Stimulated activated CD4-positive, alpha-beta T cell treated with anti-CD3 and anti-CD28 coated beads, Interleukin-1b, Interleukin-23, amount 100 ng/mL, for 4 hours (primary cell): ENCODE results near the gene CPNE4.
"Not testable (repeated sequence)": the region's sequence is repeated elsewhere in the genome, so short reads cannot be mapped to it uniquely, and the experiment has no call there.

ENCODE experiments used
- DNase-seq, 2 donors: peaks; one replicate each; pipeline ENCODE4 v3.0.0-alpha.2; 2020; ENCODE audit warnings: low read depth in 2 of 2

Gene CPNE4

DNA sequence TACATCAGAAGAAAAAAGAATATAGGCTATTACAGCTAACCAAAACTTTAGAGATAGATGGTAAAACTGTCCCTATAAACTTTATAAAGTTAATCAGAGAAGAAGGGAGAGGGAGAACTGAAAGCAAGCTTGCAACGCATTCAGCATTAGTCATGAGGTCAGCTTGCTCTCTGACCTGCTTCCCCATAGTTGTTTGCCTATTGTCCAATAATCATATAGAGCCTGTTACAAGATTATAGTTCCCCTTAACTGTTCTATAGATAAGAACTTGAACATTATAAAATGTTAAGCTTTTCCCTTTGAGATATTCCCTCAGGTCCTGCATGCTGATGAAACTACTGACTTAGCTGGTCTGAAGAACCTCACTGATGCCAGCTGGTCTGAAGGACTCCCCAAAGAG, 74.5 kb downstream of the CPNE4 start:
- DNase-seq, result no peak

DNA sequence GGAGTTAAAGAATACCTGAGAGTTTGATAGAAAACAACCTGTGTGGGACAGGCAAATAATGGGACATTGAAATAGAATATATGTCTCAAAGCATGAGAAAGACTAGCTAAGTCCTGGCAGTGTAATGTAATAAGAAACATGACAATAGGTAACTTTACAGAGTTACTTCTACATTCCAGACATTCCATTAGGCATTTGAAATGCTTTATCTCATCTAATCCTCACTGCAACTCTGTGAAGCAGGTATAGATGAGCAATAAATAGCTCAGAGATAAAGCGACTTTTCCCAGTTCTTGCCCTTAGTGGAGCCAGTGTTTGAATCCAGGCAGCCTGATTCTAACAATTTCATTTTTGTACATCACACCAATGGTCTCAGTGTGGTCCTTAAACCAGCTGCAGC, 76.8 kb downstream of the CPNE4 start:
- DNase-seq, result no peak

- DNase-seq, result no peak
Observed at GRCh38 chr3:131957511-131957910, 77.3 kb downstream of the CPNE4 start.

- DNase-seq, result no peak
Observed at GRCh38 chr3:131948806-131949205, 86.0 kb downstream of the CPNE4 start.

DNA sequence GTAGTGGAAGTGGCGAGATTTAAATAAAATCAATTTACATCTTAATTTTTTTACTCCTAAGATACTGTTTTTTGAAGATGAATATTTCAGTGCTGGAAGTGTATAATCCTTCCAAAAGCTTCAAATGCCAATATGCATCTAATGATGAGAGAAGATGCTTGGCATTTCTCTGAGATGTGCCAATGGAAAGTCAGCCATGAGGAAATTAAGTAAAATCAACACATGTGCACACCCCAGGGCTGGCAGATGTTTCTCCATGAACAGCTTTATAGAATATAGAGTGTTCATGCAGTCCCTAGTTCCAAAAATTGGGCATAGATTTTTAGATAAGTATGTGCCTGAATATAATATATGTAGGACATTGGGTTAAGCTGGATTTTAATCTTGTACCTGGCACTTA, 90.1 kb downstream of the CPNE4 start:
- DNase-seq, result no peak

DNA sequence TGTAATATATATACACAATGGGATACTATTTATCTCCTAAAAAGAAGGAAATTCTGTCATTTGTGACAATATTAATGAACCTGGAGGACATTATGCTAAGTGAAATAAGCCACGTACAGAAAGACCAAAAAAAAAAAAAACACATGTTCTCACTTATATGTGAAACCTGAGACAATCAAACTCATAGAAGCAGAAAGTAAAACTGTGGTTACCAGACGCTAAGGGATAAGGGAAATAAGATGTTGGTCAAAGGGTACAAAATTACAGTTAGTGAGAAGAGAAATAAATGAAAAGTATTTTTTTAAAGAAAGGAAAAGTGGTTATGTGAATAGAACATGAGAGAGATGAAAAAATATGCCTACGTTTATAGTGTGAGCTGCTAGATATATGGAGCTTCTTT, 101.1 kb downstream of the CPNE4 start:
- no peak for DNase-seq

DNA sequence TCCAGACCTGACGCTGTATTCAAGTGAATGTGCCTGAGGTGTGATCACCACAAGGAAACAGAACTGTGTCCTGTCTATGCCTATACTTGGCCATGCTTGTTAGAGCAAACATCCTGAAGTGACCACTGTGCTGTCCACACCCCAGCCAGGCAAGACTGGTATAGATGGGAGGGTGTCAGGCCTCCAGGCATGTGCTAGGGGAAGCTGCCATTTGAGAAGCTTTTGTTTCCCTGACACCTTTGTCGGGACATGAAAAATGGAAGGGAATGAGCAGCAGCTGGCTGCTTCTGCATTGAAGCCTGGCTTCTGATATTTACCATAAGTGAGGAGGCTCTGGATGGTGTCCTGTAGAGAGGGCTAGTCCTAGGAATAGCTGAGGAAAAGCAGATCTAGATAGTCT, 106.2 kb downstream of the CPNE4 start:
- no peak for DNase-seq

GRCh38 chr3:131925571-131925970, 109.2 kb downstream of the CPNE4 start:
- DNase-seq, result no peak

DNA sequence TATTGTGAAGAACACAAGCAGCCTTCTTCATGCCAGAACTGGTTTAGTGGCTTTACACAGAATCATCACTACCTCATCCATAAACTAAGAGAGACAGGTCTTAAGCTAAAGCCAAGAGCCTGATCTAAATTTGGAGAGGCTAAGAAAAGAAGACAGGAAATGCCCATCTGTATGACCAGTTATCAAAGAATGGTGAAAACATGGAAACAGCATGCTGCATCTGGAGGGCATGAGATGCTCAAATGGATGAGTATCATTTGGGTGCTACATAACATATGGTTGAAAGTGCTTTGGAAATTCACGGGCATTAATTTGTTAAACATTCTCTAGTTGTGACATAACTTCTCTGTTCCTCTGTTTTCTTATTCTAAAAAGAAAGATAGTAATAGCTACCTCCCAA, 112.5 kb downstream of the CPNE4 start:
- no peak for DNase-seq

DNA sequence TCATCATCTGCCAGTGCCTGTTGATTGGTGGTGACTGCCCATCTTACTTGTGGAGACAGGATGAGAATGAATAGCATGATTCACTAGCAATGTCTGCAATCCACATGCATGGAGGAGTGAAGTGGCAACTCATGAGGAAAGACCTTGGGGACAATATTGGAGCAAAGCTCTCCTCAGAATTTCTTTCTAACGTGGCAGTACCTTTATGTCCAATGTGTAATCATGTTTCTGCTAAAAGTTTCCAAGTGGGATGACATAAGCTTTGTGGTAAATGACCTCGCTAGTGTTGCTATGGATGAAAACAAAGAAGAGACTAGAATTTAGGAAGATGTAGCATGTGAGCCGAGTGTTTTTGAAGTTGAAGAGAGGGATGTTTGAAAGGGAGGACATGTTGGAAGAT, 117.8 kb downstream of the CPNE4 start:
- DNase-seq, result no peak

DNA sequence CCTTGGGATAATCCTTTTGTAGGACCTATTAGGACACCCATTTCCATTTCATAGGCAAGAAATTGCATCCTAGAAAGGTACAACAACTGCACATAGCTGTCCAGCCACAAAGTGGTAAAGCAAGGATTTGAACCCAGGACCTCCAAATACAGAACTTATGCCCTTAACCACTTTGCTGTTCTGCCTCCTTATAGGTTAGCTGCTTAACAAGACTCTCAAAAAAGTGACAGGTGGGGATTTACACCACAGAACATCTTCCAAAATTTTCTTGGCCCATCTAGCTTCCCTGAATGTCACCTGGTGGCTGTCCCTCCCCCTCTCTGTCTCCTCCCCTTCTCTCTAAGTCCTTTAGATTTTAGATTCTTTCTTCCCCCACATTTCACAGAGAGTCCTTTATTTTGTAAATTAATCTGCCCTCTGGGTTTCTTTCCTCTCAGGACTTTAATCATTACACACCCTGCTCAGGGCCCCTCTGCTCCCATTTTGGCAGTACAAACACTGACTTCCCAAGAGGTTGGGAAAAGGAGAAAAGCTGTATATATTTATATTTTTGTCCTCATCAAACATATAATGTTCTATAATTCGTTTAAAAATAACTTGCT, 120.6 kb downstream of the CPNE4 start:
- DNase-seq, result no peak

DNA sequence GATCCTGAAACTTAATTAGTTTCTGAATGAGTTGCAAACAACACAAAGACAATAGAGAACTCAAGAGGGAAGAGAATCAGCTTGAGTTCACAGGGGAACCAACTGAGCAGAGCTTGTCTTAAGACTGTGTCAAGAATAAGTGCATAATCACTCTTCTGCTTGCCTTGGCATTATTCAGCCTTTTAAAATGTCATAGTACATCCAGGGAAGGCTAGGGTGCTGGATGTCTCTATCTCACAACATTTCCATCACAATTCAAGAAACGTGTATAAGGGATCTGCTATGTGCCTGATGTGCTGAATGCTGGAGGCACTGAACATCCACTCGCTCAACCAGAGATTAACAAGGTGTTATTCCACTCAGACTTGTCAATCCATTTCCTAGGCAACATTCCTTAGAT, 122.6 kb downstream of the CPNE4 start:
- no peak for DNase-seq

DNA sequence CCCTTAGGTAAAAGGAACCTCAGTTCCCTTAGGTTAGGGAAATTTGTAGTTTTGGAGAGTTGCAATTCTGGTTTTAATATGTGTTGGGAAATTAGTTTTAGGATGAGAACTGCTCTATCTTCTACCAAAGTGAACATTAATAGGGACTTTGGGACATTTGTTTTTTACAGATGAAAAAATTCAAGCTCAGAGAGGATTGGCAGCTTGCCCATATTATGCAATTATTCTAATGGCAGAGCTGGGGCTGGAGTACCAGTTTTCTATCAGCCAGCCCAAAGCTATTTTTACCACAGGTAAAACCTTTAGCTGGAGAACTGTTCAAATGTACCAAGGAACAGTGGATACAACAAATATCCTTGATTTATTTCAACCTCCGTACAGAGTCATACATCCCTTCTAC, 127.0 kb downstream of the CPNE4 start:
- no peak for DNase-seq

DNA sequence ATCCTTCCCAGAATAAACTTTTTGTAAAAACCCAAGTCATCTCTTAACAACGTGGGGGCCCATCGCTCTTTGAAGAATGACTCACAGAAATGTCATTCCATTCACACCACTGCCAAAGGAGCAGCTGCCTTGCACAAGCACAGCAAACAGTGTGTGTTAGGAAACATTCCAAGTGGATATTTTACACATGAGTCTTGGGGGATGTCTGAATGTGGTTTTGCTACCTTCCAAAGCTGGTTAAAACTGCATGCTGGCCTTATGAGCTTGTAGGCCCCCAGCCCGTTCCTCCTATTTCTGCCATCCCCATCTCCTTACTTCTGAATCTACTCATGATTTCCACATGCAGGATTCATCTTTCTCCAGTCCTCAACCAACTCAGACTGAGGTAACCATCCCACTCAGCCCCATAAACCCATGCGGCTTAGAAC, 130.8 kb downstream of the CPNE4 start:
- DNase-seq, result no peak

- no peak for DNase-seq
Observed at GRCh38 chr3:131901686-131902085, 133.1 kb downstream of the CPNE4 start.

- DNase-seq, result no peak
Observed at GRCh38 chr3:131900891-131901290, 133.9 kb downstream of the CPNE4 start.

GRCh38 chr3:131899021-131899420, 135.8 kb downstream of the CPNE4 start:
- DNase-seq, result no peak

DNA sequence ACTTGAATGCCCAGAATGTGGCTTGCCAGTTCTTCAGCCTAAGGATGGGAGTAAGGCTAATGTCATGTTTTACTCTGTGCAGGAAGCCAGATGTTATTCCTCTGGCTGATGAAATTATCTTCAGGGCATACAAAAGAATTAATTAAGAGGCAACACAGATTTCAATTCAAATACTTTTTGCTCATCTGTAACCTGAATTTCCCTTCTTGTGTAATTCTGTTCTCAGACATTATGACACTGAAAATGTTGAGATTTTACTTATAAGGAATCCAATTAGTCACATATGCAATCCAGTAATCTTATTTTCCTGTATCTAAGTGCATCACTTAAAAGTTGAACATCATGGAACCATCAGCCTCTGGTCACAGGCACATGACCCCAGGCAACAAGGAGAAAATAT, 136.5 kb downstream of the CPNE4 start:
- DNase-seq, result no peak

GRCh38 chr3:131896285-131896684, 138.5 kb downstream of the CPNE4 start:
- DNase-seq, result no peak

GRCh38 chr3:131895766-131896165, 139.0 kb downstream of the CPNE4 start:
- no peak for DNase-seq

GRCh38 chr3:131892331-131892730, 142.5 kb downstream of the CPNE4 start:
- DNase-seq, result no peak

DNA sequence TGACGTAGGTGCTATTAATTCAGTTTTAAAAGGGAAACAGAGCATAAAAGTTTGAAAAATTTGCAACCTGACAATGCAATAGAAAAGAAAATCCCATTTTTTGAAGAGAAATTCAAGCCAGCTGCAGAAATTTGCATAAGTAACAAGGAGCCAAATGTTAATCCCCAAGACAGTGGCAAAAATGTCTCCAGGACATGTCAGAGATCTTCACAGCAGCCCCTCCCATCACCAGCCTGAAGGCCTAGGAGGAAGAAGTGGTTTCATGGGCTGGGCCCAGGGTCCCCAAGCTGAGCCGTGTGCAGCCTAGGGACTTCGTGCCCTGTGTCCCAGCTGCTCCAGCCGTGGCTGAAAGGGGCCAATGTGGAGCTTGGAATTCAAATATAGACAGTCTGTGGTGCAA, 148.9 kb downstream of the CPNE4 start:
- DNase-seq, result not testable (repeated sequence)

DNA sequence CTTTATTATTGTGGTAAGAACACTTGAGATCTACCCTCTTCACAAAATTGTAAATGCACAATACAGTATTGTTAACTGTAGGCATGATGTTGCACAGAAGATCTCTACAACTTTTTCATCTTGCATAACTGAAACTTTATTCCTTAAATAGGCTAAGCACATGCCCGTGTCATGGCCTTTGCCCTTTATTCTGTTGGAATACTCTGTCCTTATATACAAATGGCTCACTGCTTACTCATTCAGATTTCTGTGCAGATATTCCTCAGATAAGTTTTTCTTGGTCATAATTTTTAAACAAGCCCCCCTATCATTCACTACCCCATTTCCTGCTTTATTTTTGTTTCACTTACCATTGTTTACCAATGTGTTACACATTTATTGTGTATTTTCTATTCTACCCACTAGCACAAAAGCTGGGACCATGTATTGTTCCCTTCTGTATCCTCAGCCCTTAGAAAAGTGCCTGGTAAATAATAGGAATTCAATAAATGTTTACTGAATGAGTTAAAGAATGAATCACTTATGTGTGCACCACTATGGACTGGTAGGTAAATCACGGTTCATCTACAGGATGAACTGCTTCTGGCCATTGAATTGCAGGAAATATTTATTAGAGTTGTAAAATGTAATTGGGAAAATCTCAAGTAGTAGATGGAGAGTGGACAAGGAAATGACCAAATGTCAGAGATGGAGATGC, 151.0 kb downstream of the CPNE4 start:
- DNase-seq, result no peak

GRCh38 chr3:131883086-131883485, 151.7 kb downstream of the CPNE4 start:
- no peak for DNase-seq
